ENCODE data around the gene FHL2.
"Not testable (repeated sequence)": the region's sequence is repeated elsewhere in the genome, so short reads cannot be mapped to it uniquely, and the experiment has no call there.

Gene FHL2

DNA sequence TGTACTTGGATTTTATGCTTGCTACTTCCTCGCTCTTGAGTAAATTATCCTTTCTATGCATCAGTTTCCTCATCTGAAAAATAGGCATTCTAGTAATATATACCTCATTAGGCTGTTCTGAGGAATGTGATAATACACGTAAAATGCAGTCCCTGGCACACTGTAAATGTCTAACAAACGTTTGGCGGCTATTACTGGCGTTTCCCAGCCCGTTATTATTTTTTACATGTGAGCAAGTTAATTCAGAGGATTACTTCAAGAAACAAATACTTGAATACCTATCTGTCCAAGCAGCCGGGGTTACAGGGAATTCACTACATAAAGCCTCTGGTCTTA lies 62.1 kb downstream of the FHL2 start:
- no peak for DNase-seq

DNA sequence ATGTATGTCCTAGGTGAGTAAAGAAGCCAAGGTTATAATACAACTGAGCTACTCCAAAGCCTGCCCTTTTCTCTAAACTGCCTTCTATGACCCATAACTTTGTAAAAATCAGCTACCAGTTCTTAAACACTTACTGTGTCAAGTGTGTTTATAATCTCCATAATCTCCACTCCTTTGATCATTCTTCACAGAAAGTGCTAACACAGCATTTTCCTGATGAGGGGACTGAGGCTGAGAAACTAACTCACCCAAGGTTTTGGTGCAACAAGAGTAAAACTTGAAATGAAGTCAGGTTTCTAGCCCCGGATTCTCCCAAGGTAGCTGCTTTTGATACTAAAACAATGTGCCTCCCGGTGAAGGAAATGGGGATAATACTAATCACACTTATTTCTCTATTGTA lies 63.4 kb downstream of the FHL2 start:
- DNase-seq, result no peak

DNA sequence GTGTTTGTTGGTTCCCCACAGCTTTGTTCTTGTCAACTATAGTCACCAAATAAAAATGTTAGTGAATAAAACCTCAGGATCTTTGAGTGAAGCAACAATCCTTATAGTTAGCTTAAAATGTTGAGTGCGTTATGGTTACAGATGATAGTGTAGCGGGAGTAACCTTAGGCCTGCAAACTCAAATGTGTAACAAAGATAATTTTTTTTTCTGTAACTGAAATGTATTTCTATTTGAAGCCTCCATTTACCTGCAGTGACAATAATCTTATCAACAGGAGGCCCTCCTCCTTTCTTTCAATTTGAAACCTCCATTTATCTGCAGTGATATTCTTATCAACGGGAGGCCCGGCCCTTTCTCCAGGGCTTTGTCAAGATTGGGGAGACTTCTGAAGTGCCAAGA lies 64.6 kb downstream of the FHL2 start:
- no peak for DNase-seq

DNA sequence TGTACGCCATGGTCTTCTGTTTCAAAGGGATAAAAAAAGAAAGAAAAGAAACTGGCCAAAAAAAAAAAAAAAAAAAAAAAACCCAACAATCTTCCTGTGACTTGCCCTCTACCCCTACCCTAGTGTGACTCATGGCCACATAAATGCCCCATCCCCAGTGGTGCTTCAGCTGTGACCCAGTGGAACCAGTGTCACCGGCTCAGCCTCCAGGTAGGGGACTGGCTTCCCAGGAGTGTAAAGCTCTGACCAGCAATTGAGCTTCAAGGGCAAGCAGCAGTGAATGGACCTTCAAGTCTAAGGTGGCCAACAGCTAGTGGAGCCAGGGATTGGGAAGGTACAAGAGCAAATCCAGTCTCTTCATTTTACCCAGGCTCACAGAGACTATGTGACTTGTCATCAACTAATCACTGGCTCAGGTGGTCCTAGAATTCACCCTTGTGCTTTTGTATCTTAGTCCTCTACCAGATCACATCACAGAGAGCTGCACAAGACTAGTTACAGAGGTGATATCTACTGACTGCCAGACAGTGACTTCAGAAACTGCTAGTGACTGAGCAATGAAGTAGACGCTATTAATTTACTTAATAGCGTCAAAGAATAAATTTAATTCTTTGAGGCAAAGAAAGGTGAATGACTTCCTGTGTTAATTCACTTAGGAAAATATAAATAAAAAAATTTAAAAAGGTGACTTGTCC lies 68.0 kb downstream of the FHL2 start:
- peak in 1 of 2 donors; percentile 17 for DNase-seq

DNA sequence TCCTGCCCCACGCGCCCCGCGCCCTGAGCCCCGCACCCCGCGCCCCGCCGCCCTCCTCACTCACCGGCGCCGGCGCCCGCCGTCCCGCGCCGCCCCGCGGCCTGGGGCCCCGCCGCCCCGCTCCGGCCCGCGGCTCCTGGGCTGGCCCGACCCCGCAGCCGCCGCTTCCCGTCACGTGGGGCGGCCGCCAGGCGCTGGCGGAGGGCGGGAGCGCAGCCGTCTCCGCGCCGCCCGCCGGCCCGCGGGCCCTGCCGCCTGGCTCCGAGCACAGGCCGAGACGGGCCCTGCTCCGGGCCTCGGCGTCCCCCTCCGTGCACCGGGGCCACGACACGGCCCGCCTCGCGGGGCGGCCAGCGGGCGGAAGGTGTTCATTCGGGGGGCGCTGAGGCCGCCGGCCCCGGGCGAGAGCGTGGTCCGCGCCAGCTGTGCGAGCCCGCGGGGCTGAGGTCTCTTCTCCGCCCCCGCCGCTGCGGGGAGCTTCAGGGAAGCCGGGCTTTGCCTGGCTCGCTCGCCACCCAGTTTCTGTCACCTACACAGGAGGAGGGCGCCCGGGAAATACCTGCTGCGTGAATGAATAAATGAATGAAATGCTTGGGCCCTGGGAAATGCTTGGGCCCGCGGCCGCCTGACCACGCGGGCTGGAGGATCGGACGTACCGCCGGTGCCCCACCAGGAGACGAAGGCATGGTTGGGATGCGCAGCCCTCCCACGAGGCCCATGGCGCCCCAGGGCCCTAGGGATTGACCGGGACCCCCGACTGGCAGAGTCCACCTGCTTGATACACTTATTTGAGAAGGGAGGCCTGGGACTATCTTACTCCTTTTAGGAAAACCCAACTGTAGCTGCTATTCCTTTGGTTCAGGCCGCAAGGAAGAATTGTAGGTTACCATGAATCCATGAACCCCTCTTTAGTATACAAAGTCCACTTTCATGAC lies 69.0 kb downstream of the FHL2 start, which contains the start of gene TGFBRAP1:
TGFBRAP1 (minus strand) TSS at position 175 of the 935 bp plus-strand sequence. CDS start 21,434 bp downstream, outside the sequence.
- DNase-seq, result peak; percentile 56 to 61

DNA sequence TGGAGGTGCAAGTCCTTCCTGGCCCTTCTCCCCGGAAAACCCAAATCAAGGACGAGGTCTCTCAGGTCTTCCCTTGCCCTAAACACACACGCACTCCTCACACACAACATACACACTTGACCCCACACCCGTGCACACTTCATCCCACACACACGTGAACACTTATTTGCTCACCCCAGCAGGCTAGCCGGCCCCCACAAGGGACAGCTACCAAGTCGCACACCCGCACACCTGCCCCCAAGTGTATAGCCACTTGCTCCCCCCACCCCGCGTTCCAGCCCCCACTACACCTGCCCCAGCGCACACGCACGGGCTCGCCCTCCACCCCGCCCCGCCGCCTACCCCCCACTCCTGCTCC lies 69.7 kb downstream of the FHL2 start:
- peak in 1 of 2 donors; percentile 37 for DNase-seq

DNA sequence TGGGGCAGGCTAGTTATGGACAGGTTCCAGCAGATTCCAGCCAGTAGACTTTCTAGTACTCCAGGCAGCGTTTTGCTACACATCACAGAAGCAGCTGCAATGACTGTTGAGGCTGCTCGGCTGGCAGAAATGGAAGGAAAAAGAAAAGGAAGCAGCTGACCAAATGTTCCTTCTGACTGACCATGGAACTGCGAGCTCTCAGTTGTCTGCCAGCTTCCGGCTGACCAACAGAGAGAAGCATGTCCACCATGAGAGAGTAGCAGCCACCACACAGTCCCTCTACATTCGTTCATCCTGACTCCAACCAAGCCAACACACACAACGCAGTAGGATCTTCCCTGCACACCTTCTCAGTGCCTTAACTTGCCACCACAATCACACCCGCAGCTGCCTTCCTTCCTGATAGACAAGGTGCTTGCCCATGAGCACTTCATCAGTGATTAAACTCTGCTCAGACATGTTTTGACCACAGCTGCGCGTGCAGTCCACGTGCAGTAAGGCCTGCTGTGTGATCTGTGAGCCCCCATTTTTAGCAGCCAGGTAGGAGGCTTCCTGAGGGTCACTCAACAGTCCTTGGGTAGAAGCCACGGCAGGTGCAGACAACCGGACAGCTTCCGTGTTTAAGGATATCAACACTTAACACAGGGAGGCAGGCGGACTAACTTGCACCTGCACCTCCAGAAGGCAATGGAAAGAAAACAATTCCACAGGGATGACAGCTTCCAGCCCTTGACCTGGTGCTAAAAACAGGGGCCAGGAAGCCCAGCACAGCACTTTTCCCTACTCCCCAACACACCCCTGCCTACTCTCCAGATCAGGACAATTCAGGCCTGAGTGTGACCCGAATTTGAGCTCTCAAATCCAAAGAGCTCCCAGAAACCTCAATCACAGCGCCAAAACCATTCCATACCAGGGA lies 70.3 kb downstream of the FHL2 start:
- DNase-seq, result peak in 1 of 2 donors; percentile 24

DNA sequence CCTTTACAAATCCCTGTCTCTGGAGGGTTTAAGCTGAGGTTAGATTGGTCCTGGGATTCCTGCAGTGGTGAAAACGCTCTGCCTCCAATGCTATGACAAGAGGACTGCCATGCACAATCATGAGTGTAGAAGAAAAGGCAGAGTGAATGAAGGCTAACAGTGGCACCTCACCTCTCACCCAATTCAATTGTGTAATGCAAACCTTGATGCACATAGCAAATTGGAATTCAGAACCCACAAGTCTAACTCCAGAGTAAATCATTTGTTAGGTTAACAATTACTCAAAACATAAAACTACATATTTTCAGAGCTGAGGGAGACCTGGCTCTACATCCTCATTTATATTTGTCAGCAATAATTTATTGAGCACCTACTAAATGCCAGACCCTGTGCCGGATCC lies 71.2 kb downstream of the FHL2 start:
- no peak for DNase-seq

DNA sequence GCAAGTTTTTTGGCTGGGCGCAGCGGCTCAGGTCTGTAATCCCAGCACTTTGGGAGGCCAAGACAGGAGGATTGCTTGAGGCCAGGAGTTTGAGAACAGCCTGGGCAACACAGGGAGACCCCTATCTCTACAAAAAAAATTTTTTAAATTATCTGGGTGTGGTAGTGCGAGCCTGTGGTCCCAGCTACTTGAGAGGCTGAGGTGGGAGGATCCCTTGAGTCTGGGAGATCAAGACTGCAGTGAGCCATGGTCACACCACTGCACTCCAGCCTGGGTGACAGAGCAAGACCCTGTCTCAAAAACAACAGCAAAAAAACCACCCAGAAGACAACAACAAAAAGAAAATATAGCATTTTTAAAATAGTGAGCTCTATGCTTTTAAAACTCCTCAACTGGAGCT lies 71.6 kb downstream of the FHL2 start:
- DNase-seq, result not testable (repeated sequence)

DNA sequence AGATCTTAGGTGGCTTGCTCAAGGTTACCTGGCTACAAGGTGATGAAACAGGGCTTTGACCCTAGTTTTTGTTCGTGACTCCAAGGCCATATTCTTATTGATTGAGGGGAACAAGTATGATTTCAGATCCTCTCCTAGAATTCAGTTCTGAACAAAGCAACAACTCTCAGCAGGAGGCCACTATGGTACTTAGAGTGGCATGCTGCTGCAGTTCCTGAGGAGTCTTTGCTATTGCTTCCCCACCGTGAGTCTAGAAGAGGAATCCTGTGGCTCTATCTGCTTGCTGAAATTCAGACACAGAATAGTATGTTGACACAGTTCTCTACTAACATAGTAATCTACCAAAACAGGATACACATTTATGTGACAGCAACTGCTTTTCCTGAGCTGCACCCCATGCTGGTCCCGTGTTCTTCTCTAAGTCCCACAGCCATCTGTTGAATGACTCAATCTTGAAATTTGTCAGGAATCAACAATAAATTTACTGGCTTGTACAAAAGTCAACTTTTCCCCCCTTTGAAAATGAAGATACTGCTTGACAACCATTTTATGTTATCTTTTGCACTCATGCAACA lies 73.4 kb downstream of the FHL2 start:
- no peak for DNase-seq

DNA sequence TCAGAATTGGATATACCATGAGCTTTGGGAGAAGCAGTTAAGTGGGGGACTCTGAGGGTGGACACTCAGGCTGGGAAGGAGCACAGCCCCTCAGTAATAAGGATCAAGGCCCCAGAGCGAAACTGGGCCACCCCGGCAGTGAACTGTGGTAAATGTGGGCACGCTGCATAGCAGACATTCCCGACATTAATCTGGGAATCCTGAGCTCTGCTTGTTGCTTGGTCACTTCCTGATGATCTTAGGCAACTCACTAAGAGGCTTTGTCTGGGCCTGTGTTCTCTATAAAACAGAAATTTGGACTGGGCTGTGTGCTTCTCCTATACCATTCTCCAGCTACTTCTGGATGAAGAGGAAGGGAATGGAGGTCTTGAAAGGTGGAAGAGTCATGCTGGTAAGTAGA lies 74.1 kb downstream of the FHL2 start:
- no peak for DNase-seq

DNA sequence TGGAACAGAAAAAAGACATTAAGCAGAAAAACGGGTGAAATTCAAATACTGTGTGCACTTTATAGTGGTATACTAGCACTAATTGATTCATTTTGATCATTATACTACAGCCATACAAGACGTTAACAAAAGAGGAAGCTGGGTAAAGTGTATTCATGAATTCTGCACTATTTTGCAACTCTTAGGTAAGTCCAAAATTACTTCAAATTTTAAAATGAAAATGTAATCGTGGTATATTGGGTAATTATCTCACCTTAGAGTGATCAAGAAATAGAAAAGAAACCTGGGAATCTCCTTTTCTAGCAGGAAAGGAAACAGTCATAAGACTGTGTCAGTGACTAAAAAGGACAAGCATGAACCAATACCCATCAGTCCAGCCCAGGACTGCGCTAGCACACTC lies 74.8 kb downstream of the FHL2 start:
- DNase-seq, result no peak

DNA sequence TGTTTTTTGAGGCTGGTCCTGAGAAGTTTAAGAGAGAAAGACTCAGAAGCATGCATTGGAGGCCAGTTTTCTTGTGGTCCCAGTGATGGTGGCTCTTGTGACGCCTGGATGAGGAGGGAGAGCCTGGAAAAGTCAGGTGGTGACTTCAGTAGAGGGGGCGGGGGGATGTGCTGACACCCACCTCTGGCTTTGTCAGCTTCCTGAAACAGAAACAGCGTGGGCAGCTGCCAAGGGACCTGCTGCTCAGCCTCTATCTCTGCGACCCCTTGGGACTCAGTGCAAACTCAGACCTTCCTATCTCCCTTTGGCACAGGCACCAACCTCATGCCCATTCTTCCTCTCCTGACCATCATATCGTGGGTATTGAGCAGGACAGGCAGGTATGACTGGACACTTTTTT lies 75.7 kb downstream of the FHL2 start:
- no peak for DNase-seq

DNA sequence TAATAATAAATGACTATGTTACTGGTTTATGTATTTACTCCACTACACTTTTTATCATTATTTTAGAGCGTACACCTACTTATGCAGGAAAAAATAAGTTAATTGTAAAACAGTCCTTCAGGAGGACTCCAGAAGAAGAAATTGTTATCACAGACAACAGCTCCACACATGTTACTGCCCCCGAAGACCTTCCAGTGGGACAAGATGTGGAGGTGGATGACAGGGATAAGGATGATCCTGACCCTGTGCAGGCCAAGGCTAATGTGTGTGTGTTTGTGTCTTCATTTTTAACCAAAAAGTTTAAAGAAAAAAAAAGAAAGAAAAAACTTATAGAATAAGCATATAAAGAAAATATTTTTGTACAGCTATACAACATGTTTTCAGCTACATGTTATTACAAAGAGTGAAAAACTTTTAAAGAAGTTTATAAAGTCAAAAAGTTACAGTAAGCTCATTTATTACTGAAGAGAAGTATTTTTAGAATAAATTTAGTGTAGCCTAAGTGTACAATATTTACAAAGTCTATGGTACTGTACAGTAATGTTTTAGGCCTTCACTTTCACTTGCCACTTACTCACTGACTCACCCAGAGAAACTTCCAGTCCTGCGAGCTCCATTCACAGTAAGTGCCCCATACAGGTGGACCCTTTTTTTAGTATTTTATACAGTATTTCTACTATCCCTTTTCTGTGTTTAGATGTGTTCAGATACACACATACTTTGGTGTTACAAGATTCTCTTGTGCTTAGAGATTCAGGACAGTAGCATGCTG lies 76.8 kb downstream of the FHL2 start:
- DNase-seq, result no peak

DNA sequence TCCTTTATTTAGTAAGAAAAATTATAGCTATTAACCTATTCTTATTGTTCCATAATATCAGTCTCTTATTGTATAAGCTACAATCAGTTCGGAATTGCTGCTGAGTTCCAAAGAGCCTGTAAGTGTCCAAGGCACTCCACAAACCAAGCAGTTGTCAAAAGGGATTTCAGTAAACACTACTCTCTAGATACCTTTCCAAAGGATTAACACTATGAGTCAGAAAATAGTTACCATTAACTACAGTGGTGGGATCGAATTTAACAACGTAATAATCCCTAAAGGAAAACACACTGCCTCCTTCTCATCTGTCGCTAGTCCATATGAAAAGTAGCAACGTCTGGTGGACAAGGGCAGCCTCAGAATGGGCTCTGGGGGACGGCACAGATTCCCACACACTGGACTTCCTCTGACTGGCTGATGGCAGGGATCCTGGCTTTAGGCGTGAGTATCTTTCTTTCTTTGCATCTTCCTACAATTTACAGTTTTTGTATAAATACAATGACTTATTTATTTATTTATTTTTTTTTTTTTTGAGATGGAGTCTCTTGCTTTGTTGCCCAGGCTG lies 78.1 kb downstream of the FHL2 start:
- no peak for DNase-seq

DNA sequence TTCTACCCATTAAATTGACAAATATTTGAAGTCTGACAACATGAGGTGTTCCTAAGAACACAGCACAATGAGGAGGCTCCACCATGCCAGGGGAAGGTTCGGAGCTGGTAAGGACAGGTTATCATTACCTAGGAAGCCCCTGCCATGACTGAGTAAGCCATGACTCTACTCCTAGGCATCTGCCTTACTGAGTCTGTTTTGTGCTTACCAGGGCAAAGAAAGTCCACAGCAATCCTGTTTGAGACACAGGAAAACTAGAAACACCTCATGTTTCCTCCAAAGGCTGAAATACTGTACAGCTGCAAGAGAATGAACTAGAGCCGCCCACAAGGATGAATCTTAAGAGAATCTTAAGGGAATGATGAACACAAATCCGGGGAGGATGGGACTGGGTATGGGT lies 80.9 kb downstream of the FHL2 start:
- DNase-seq, result no peak

DNA sequence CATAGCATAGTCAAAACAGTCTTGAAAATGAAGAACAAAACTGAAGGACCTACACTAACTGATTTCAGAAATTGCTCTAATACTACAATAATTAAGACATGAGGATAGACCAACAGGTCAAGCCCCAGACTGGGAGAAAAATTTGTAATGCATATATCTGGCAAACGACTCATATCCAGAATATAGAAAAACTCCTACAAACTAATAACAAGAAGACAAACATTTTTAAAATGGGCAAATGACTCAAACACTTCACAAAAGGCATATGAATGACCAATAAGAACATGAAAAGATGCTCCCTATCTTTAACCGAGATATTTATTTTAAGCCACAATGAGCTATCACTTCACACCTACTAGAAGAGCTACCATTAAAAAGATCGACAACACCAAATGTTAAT lies 83.5 kb downstream of the FHL2 start:
- no peak for DNase-seq

DNA sequence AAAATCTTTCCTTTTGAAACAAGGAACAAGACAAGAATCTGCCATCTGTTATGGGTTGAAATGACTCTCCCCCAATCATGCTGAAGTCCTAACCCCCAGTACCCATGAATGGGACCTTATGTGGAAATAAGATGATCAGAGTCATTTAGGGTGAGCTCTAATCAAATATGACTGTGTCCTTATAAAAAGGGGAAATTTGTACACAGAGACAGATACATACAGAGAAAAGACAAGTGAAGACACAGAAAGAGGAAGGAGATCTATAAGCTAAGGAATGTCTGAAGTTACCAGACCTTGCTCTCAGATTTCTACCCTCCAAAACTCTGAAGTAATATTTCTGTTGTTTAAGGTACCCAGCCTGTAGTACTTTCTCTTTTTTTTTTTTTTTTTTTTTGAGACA lies 85.0 kb downstream of the FHL2 start:
- DNase-seq, result no peak
